K562 (cell line): Measurements from ENCODE around the gene AKAP13. TPM values are rescaled to one million over a fixed set of nuclear protein-coding genes. Genes with fewer than 3 reads are reported as not detected.

Source experiments
- ATAC-seq: fragments of 200-7000 bp; cut with Tn5 transposase; 3 replicates; pipeline ENCODE4 v1.9.1; 2020; ENCODE audit warnings: moderate library complexity
- BruUV-seq: library from RNA; stranded (reverse); fragments of 400-500 nt; replicated peaks from 2 replicates; lab custom pipeline; 2021; lab: Mats Ljungman, UMichigan
- CTCF ChIA-PET: fragments of 300-600 bp; formaldehyde crosslinking; extraction: SDS; loops from one replicate; lab custom pipeline; 2021; ENCODE audit warnings: low intra/inter-chr PET ratio; lab: Yijun Ruan, JAX
- POLR2A ChIA-PET: fragments of 300-600, 350-650 bp; sonication (Branson Sonifier 250); formaldehyde crosslinking; extraction: SDS; loops from one replicate; lab custom pipeline; 2021; ENCODE audit warnings: antibody characterized with exemption, inconsistent platforms; lab: Yijun Ruan, JAX
- DNase-seq, 4 experiments: peaks; one replicate each; pipeline versions ENCODE4 v3.0.0 to v3.0.0-alpha.2; 2011 to 2018; ENCODE audit warnings: low spot score in 3 of 4, mixed read lengths in 3 of 4; ENCODE audit errors: extremely low read depth in 1 of 4
- FAIRE-seq: peaks from 2 replicates; lab custom pipeline; 2011; peaks lifted over from hg19 to GRCh38; lab: Jason Lieb, UNC
- H2AFZ ChIP-seq: 2 replicates; pipeline ENCODE4 v1.6.0; 2011; ENCODE audit warnings: low read depth, low read length, control low read depth, inconsistent platforms
- H3K27ac ChIP-seq: fragments of 200-600 bp; 3 replicates; pipeline ENCODE4 v1.8.0; 2011; ENCODE audit warnings: low read depth, mild to moderate bottlenecking, control low read depth, inconsistent platforms, low read length, moderate library complexity, mixed read lengths; ENCODE audit errors: extremely low read depth
- H3K27me3 ChIP-seq, 2 experiments: fragments of 300-600 bp in 1 of 2; 2 replicates in 1 of 2; 3 replicates in 1 of 2; pipeline versions ENCODE4 v1.6.0 to v1.8.0; 2011; ENCODE audit warnings: inconsistent platforms in 2 of 2, low read length in 2 of 2, mild to moderate bottlenecking in 1 of 2, mixed read lengths in 1 of 2, moderate library complexity in 1 of 2; ENCODE audit not compliant: control insufficient read depth in 2 of 2, insufficient read depth in 2 of 2
- H3K36me3 ChIP-seq: fragments of 300-600 bp; 3 replicates; pipeline ENCODE4 v1.8.0; 2011; ENCODE audit warnings: mild to moderate bottlenecking, low read length, inconsistent platforms; ENCODE audit not compliant: control insufficient read depth, insufficient read depth
- H3K4me1 ChIP-seq, 2 experiments: fragments of 200-600 bp in 1 of 2; replicated peaks in 1 of 2; 2 replicates in 1 of 2; 3 replicates in 1 of 2; pipeline versions ENCODE4 v1.5.1 to v1.8.0; 2011; ENCODE audit warnings: inconsistent platforms in 2 of 2, low read length in 2 of 2, mild to moderate bottlenecking in 1 of 2, mixed read lengths in 1 of 2, moderate library complexity in 1 of 2; ENCODE audit not compliant: control insufficient read depth in 2 of 2, insufficient read depth in 2 of 2
- H3K4me2 ChIP-seq: 2 replicates; pipeline ENCODE4 v1.6.1; 2011; ENCODE audit warnings: low read length, control low read depth, inconsistent platforms, mixed read lengths; ENCODE audit not compliant: insufficient read depth
- H3K4me3 ChIP-seq: fragments of 200-600 bp; sonication (generic), shearing (Covaris generic); 2 replicates; pipeline ENCODE4 v1.5.1; 2016; ENCODE audit warnings: control low read depth, inconsistent platforms
- H3K79me2 ChIP-seq: fragments of 200-600 bp; 3 replicates; pipeline ENCODE4 v1.8.0; 2011; ENCODE audit warnings: low read length, inconsistent platforms; ENCODE audit not compliant: control insufficient read depth, insufficient read depth
- H3K9ac ChIP-seq, 2 experiments: 2 replicates each; pipeline versions ENCODE4 v1.6.0 to v1.6.1; 2011; ENCODE audit warnings: low read depth in 2 of 2, low read length in 2 of 2, control low read depth in 1 of 2, inconsistent platforms in 1 of 2, mild to moderate bottlenecking in 1 of 2, mixed read lengths in 1 of 2; ENCODE audit not compliant: insufficient read depth in 1 of 2
- H3K9me1 ChIP-seq: one replicate; pipeline ENCODE4 v1.6.0; 2011; ENCODE audit warnings: inconsistent platforms, mild to moderate bottlenecking, low read length, moderate library complexity; ENCODE audit not compliant: control insufficient read depth, insufficient read depth
- H3K9me3 ChIP-seq: replicated peaks from 2 replicates; pipeline ENCODE4 v1.5.1; 2011; ENCODE audit warnings: low read depth, low read length, inconsistent platforms; ENCODE audit not compliant: control insufficient read depth, insufficient read depth
- H4K20me1 ChIP-seq: replicated peaks from 2 replicates; pipeline ENCODE4 v1.6.1; 2011; ENCODE audit warnings: low read length, inconsistent platforms, mixed read lengths; ENCODE audit not compliant: control insufficient read depth, insufficient read depth
- CBX2 ChIP-seq: fragments of 200-600 bp; sonication (generic); IDR thresholded peaks from one replicate; pipeline ENCODE4 v1.6.1; 2012; ENCODE audit warnings: mild to moderate bottlenecking, low read length, inconsistent platforms; ENCODE audit not compliant: insufficient read depth, poor library complexity, severe bottlenecking
- CHD4 ChIP-seq: fragments of 200-600 bp; sonication (generic); IDR thresholded peaks from 3 replicates; pipeline ENCODE4 v1.6.1; 2012; ENCODE audit warnings: low read depth, mild to moderate bottlenecking, mixed read lengths, low read length, inconsistent platforms; ENCODE audit not compliant: insufficient read depth, insufficient replicate concordance, poor library complexity, severe bottlenecking
- GATA2 ChIP-seq: sonication (generic); formaldehyde crosslinking; IDR thresholded peaks from 2 replicates; pipeline ENCODE4 v1.4.0; 2020; ENCODE audit warnings: mild to moderate bottlenecking, missing genetic modification reagents
- HMG20B ChIP-seq: fragments of 250-450 bp; sonication (Bioruptor Pico); IDR thresholded peaks from 2 replicates; pipeline ENCODE4 v1.5.0; 2021; ENCODE audit warnings: mild to moderate bottlenecking
- NCOA6 ChIP-seq: fragments of 450-650 bp; IDR thresholded peaks from 2 replicates; pipeline ENCODE4 v1.6.1; 2017; ENCODE audit warnings: mild to moderate bottlenecking
- NFATC3 ChIP-seq: fragments of 450-650 bp; IDR thresholded peaks from 2 replicates; pipeline ENCODE4 v1.6.1; 2017; ENCODE audit warnings: mild to moderate bottlenecking
- PHB ChIP-seq: fragments of 250-450 bp; sonication (Bioruptor Pico); IDR thresholded peaks from 2 replicates; pipeline ENCODE4 v1.5.0; 2021
- XRCC3 ChIP-seq: fragments of 450-650 bp; IDR thresholded peaks from 2 replicates; pipeline ENCODE4 v1.6.1; 2017; ENCODE audit warnings: mild to moderate bottlenecking, moderate library complexity
- ZNF143 ChIP-seq: sonication (generic); formaldehyde crosslinking; IDR thresholded peaks from 2 replicates; pipeline ENCODE4 v1.9.0; 2022; ENCODE audit warnings: mild to moderate bottlenecking, missing genetic modification reagents
- ZNF444 ChIP-seq: fragments of 250-450 bp; sonication (Bioruptor Pico); IDR thresholded peaks from 2 replicates; pipeline ENCODE4 v1.4.0; 2020; ENCODE audit warnings: mild to moderate bottlenecking, moderate library complexity
- ZNF584 ChIP-seq: fragments of 200-800 bp; sonication (Bioruptor generic); IDR thresholded peaks from 2 replicates; pipeline ENCODE4 v1.6.1; 2016; ENCODE audit warnings: low read depth, mild to moderate bottlenecking, missing genetic modification characterization, missing compliant biosample characterization
- WGBS: fragments of 100-300 bp; shearing (Covaris generic); methylation state at CpG from one replicate; pipeline ENCODE4 v1.1.6; 2016; ENCODE audit warnings: low coverage, mixed read lengths; ENCODE audit not compliant: insufficient coverage; ENCODE audit errors: missing lambda C conversion rate; 5-methylcytosine and 5-hydroxymethylcytosine counted together
- in situ Hi-C: fragments of 300-500 bp; cut with MboI; formaldehyde crosslinking; loops from 4 replicates; pipeline ENCODE4 v1.15.0; 2018; ENCODE audit warnings: inconsistent platforms, mixed read lengths
- intact Hi-C: fragments of 100-400 bp; cut with micrococcal nuclease; formaldehyde crosslinking; loops from 2 replicates; pipeline ENCODE4 v1.14.2; 2022
- polyA plus RNA-seq, 8 experiments: library from polyadenylated mRNA; depleted of rRNA in 4 of 8; stranded (reverse) in 5 of 8; unstranded in 3 of 8; fragments of >200 nt; fragmentation: Nextera tagmentation in 2 of 8; fragmentation: Illumina TruSeq in 1 of 8; extraction: Ambion mirVana in 2 of 8; extraction: Trizol in 1 of 8; gene quantifications; 2 replicates each; pipeline versions ENCODE4 v1.2.1 to v1.2.3, GENCODE V29; 2011 to 2014; ENCODE audit warnings: inconsistent platforms in 1 of 8, missing spikeins in 1 of 8
- total RNA-seq, 7 experiments: library from RNA; depleted of rRNA in 6 of 7; stranded (reverse); fragments of >200 nt in 6 of 7; fragmentation: Illumina TruSeq in 2 of 7; extraction: Trizol in 2 of 7; gene quantifications; 2 replicates each; pipeline versions ENCODE4 v1.2.1 to v1.2.3, GENCODE V29; 2011 to 2021; ENCODE audit warnings: low replicate concordance in 1 of 7
- TF ChIP-seq, protein P1 (sequence below): fragments of 450-650 bp; IDR thresholded peaks from one replicate; pipeline ENCODE4 v1.6.1; 2018; ENCODE audit warnings: mild to moderate bottlenecking, moderate library complexity; ENCODE audit not compliant: partially characterized antibody
- TF ChIP-seq, protein P2 (sequence below): IDR thresholded peaks from 3 replicates; pipeline ENCODE4 v1.6.1; 2011; ENCODE audit warnings: borderline replicate concordance, mild to moderate bottlenecking, moderate library complexity; ENCODE audit not compliant: insufficient read length; ENCODE audit errors: extremely low read depth
- TF ChIP-seq, protein P3 (sequence below): fragments of 150-350 bp; IDR thresholded peaks from 2 replicates; pipeline ENCODE4 v1.6.1; 2014; ENCODE audit warnings: low read depth, mild to moderate bottlenecking, low read length, borderline replicate concordance

Gene AKAP13
- total and polyA plus RNA-seq, 9 of the 15 experiments (the other 6 are each of a cell fraction or from before 2014, with no cell fraction given), result 0.03 to 1.7 (median 0.42) TPM

DNA sequence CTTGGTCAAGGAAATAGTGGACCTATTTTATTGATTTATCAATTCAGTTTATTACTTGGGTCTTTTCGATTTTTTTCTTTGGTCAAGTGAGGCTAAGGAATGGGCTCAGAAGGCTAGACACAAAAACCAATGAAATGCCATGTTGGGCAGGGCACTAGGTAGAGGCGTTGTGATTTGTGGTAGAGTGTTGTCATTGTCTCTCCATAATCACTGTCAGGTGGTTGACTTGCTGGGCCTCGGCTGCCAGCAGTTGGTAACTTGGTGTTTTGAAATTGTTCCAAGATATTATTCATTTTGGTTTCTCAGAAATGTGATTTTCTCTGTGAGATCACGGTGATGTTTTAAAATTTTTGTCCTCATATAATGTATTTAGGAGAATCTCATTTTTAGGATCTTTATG, 240.7 kb downstream of the AKAP13 start:
- no peak overlapping the region for H3K27ac ChIP-seq
- no peak for FAIRE-seq

More for the DNA sequence above, 240.7 kb downstream of the AKAP13 start:
- H3K79me2 ChIP-seq, result no peaks in the 10 kb centered on the region
- TF ChIP-seq CHD4, result no peak
- TF ChIP-seq, protein P1, sequence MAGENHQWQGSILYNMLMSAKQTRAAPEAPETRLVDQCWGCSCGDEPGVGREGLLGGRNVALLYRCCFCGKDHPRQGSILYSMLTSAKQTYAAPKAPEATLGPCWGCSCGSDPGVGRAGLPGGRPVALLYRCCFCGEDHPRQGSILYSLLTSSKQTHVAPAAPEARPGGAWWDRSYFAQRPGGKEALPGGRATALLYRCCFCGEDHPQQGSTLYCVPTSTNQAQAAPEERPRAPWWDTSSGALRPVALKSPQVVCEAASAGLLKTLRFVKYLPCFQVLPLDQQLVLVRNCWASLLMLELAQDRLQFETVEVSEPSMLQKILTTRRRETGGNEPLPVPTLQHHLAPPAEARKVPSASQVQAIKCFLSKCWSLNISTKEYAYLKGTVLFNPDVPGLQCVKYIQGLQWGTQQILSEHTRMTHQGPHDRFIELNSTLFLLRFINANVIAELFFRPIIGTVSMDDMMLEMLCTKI, result no peak
- TF ChIP-seq, protein P2, sequence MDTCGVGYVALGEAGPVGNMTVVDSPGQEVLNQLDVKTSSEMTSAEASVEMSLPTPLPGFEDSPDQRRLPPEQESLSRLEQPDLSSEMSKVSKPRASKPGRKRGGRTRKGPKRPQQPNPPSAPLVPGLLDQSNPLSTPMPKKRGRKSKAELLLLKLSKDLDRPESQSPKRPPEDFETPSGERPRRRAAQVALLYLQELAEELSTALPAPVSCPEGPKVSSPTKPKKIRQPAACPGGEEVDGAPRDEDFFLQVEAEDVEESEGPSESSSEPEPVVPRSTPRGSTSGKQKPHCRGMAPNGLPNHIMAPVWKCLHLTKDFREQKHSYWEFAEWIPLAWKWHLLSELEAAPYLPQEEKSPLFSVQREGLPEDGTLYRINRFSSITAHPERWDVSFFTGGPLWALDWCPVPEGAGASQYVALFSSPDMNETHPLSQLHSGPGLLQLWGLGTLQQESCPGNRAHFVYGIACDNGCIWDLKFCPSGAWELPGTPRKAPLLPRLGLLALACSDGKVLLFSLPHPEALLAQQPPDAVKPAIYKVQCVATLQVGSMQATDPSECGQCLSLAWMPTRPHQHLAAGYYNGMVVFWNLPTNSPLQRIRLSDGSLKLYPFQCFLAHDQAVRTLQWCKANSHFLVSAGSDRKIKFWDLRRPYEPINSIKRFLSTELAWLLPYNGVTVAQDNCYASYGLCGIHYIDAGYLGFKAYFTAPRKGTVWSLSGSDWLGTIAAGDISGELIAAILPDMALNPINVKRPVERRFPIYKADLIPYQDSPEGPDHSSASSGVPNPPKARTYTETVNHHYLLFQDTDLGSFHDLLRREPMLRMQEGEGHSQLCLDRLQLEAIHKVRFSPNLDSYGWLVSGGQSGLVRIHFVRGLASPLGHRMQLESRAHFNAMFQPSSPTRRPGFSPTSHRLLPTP, result no peak
- TF ChIP-seq CBX2, result no peak
- TF ChIP-seq ZNF143, result no peak
- TF ChIP-seq XRCC3, result no peak
- TF ChIP-seq ZNF584, result no peak
- no peak for TF ChIP-seq NFATC3
- TF ChIP-seq GATA2 (CRISPR knock-in tag), result no peak
- no peak for TF ChIP-seq HMG20B (CRISPR knock-in tag)
- no peak for TF ChIP-seq ZNF444 (CRISPR knock-in tag)
- TF ChIP-seq PHB, result no peak
- TF ChIP-seq, protein P3, sequence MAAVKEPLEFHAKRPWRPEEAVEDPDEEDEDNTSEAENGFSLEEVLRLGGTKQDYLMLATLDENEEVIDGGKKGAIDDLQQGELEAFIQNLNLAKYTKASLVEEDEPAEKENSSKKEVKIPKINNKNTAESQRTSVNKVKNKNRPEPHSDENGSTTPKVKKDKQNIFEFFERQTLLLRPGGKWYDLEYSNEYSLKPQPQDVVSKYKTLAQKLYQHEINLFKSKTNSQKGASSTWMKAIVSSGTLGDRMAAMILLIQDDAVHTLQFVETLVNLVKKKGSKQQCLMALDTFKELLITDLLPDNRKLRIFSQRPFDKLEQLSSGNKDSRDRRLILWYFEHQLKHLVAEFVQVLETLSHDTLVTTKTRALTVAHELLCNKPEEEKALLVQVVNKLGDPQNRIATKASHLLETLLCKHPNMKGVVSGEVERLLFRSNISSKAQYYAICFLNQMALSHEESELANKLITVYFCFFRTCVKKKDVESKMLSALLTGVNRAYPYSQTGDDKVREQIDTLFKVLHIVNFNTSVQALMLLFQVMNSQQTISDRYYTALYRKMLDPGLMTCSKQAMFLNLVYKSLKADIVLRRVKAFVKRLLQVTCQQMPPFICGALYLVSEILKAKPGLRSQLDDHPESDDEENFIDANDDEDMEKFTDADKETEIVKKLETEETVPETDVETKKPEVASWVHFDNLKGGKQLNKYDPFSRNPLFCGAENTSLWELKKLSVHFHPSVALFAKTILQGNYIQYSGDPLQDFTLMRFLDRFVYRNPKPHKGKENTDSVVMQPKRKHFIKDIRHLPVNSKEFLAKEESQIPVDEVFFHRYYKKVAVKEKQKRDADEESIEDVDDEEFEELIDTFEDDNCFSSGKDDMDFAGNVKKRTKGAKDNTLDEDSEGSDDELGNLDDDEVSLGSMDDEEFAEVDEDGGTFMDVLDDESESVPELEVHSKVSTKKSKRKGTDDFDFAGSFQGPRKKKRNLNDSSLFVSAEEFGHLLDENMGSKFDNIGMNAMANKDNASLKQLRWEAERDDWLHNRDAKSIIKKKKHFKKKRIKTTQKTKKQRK, result no peak
- TF ChIP-seq NCOA6, result no peak
- TF ChIP-seq, all 486 proteins: peak for 0
- Histone ChIP-seq H3K9me3 (no peaks in the 10 kb centered on the region), H4K20me1 (no peaks in the 10 kb centered on the region), H2AFZ (no peak overlapping the region), H3K9ac (no peak overlapping the region), H3K9me1 (no peaks in the 10 kb centered on the region), H3K4me2 (no peak overlapping the region), H3K36me3 (no peaks in the 10 kb centered on the region), H3K27me3 (no peaks in the 10 kb centered on the region), H3K4me3 (no peak overlapping the region), H3K4me1 (no peaks in the 10 kb centered on the region)
- CTCF ChIA-PET, result no interaction called here
- WGBS, result 4% methylated on average over 4 of the region's 4 CpGs
- ATAC-seq, result no peak
- POLR2A ChIA-PET, result no interaction called here
- in situ Hi-C loops, result no loop called here
- intact Hi-C loops, result no loop called here
- BruUV-seq, result no TSS peak
- DNase-seq, result no peak
